Stimulated activated CD4-positive, alpha-beta T cell treated with anti-CD3 and anti-CD28 coated beads, Interleukin-12 subunit alpha, Interleukin-12 subunit beta, amount 100 ng/mL, for 48 hours (primary cell): Measurements from ENCODE around the gene ZFP57.

Source experiments
- DNase-seq, 3 donors: peaks; one replicate each; pipeline ENCODE4 v3.0.0-alpha.2; 2020; ENCODE audit warnings: low read depth in 2 of 3, low spot score in 1 of 3

The ZFP57 gene

DNA sequence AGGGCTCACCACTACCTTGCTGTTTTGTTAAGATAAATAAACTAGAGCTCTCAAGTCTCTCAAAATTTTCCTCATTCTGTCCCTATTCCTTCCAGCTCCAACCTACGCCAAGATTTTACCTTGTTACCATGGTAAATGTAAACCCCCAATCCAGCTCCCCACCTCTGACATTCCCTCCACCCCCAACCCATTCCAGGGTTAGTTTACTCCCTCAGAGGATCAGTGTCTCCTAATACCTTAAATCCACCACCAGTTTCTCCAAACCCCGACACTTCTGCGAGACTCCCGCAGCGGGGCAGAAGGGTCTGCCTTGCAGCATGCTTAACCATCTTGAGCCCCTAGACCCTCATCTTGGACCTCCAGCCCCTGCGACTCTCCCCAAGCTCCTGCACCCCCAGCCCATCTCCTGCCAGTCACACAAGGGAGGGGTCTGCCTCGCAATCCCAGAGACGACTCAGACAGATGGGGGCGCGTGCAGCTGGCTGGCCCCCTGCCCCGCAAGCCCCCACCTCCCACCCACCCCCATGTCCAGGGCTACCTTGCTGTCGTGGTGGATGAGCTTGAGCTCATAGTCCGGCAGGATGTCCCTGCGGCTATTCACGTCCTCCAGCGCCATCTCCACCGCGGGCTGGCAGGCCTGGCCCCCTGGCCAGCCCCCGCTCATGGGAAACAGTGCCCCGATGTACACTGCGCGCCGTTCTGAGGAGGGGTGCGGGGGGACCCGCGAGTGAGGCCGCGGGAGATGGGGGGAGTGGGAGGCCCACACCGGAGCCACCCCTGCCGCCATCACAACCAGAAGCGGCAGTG, 53.8 kb downstream of the ZFP57 start:
- DNase-seq = no peak

GRCh38 chr6:29625337-29625930, 55.5 kb downstream of the ZFP57 start:
- DNase-seq = no peak

DNA sequence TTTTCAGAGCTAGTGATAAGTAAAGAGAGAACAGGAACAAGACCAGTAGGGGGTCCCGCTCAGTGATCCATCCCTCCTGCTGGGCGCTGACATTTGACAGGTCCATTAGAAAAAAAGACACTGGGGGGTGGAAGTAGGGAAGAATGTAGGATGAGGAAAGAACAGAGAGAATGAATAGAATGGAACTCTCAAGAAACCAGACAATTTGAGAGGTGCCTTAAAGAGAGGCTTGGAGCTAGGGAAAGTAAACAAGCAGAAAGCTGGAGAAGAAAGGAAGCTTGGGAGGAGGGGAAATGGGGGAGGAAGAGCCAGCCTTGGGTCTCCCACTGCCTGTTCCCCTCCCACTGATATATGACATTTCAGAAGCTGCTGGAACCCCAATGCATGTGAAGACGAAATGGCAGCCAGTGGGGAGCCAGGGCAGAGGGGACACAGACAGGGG, 56.4 kb downstream of the ZFP57 start:
- DNase-seq = no peak
